Cardiac muscle cell (in vitro differentiated cells and primary cell): ENCODE measurements around the gene EPHA4. TPM values are rescaled to one million over a fixed set of nuclear protein-coding genes. Genes with fewer than 3 reads are reported as not detected.

Source experiments
- DNase-seq, 2 donors: peaks; one replicate each; pipeline versions ENCODE4 v3.0.0 to v3.0.0-alpha.2; 2010 to 2017; ENCODE audit warnings: low read depth in 1 of 2, low spot score in 1 of 2
- H3K27ac ChIP-seq: fragments of 200-600 bp; sonication (generic); 2 replicates; pipeline ENCODE4 v1.5.1; 2016
- H3K27me3 ChIP-seq: fragments of 200-600 bp; sonication (generic); 2 replicates; pipeline ENCODE4 v1.6.0; 2016; ENCODE audit warnings: control low read depth
- H3K36me3 ChIP-seq: fragments of 200-600 bp; sonication (generic); 2 replicates; pipeline ENCODE4 v1.5.1; 2016; ENCODE audit warnings: control low read depth
- H3K4me1 ChIP-seq: fragments of 200-600 bp; sonication (generic); 2 replicates; pipeline ENCODE4 v1.8.1; 2017; ENCODE audit warnings: low read depth, mild to moderate bottlenecking, mixed run types
- H3K4me3 ChIP-seq: fragments of 200-600 bp; sonication (generic); 2 replicates; pipeline ENCODE4 v1.5.1; 2016; ENCODE audit warnings: mild to moderate bottlenecking
- H3K9me3 ChIP-seq: fragments of 200-600 bp; sonication (generic); 2 replicates; pipeline ENCODE4 v1.5.1; 2017; ENCODE audit warnings: low read depth, mild to moderate bottlenecking, control low read depth
- CTCF ChIP-seq: IDR thresholded peaks from 2 replicates; pipeline ENCODE4 v1.5.1; 2012; ENCODE audit warnings: low read depth, mild to moderate bottlenecking, low read length
- polyA plus RNA-seq: library from polyadenylated mRNA; unstranded; fragments of >200 nt; fragmentation: Nextera tagmentation; extraction: Ambion mirVana; gene quantifications from 2 replicates; pipeline ENCODE4 v1.2.1, GENCODE V29; 2016
- total RNA-seq: library from RNA; depleted of rRNA; stranded (reverse); fragments of >200 nt; gene quantifications from 2 replicates; pipeline ENCODE4 v1.2.3, GENCODE V29; 2016

Gene EPHA4
- total and polyA plus RNA-seq, 2 experiments from 2014 or later: 21.2 to 70.2 TPM

GRCh38 chr2:221443645-221444044 lies 128.5 kb downstream of the EPHA4 start:
- Histone ChIP-seq H3K9me3 (no peaks in the 10 kb centered on the region), H3K4me1 (peaks cover 15% of the 10 kb centered on the region), H3K4me3 (no peak overlapping the region), H3K36me3 (peaks cover 21% of the 10 kb centered on the region), H3K27ac (no peak overlapping the region), H3K27me3 (no peaks in the 10 kb centered on the region)
- no peak for TF ChIP-seq CTCF
- no peak for DNase-seq

GRCh38 chr2:221442128-221442527 lies 130.0 kb downstream of the EPHA4 start:
- Histone ChIP-seq H3K4me3 (no peak overlapping the region), H3K36me3 (peaks cover 21% of the 10 kb centered on the region), H3K4me1 (peaks cover 7% of the 10 kb centered on the region), H3K9me3 (no peaks in the 10 kb centered on the region), H3K27ac (no peak overlapping the region), H3K27me3 (no peaks in the 10 kb centered on the region)
- TF ChIP-seq CTCF: no peak
- DNase-seq: no peak

GRCh38 chr2:221439761-221440479 lies 132.2 kb downstream of the EPHA4 start:
- H3K4me1 ChIP-seq: peaks cover 6% of the 10 kb centered on the region
- no peaks in the 10 kb centered on the region for H3K27me3 ChIP-seq
- H3K36me3 ChIP-seq: peaks cover 33% of the 10 kb centered on the region
- no peak overlapping the region for H3K27ac ChIP-seq
- no peak for TF ChIP-seq CTCF
- DNase-seq: peak in 1 of 2 donors; percentile 23
- no peak overlapping the region for H3K4me3 ChIP-seq
- no peaks in the 10 kb centered on the region for H3K9me3 ChIP-seq

GRCh38 chr2:221437056-221437455 lies 135.0 kb downstream of the EPHA4 start:
- H3K4me1 ChIP-seq: no peaks in the 10 kb centered on the region
- TF ChIP-seq CTCF: no peak
- H3K36me3 ChIP-seq: peaks cover 36% of the 10 kb centered on the region
- H3K9me3 ChIP-seq: no peaks in the 10 kb centered on the region
- H3K27ac ChIP-seq: no peak overlapping the region
- H3K4me3 ChIP-seq: no peak overlapping the region
- no peaks in the 10 kb centered on the region for H3K27me3 ChIP-seq
- DNase-seq: no peak

GRCh38 chr2:221435171-221435570 lies 136.9 kb downstream of the EPHA4 start:
- Histone ChIP-seq H3K9me3 (no peaks in the 10 kb centered on the region), H3K4me1 (no peaks in the 10 kb centered on the region), H3K27me3 (no peaks in the 10 kb centered on the region), H3K4me3 (no peak overlapping the region), H3K36me3 (peaks cover 34% of the 10 kb centered on the region), H3K27ac (no peak overlapping the region)
- no peak for TF ChIP-seq CTCF
- no peak for DNase-seq
